CD8-positive, alpha-beta memory T cell (primary cell): ENCODE results near the gene ARID3C. TPM values are rescaled to one million over a fixed set of nuclear protein-coding genes. Genes with fewer than 3 reads are reported as not detected.

Source experiments
- CTCF ChIA-PET: fragments of 350-600 bp; sonication (Branson Sonifier 250); formaldehyde crosslinking; loops from one replicate; lab custom pipeline; 2021; ENCODE audit warnings: antibody characterized with exemption; lab: Charles Lee
- POLR2A ChIA-PET: fragments of 350-600 bp; sonication (Branson Sonifier 250); formaldehyde crosslinking; loops from one replicate; lab custom pipeline; 2021; ENCODE audit warnings: antibody characterized with exemption; lab: Charles Lee
- DNase-seq, 5 donors: peaks; one replicate each; pipeline versions ENCODE4 v3.0.0 to v3.0.0-alpha.2; 2020 to 2022; ENCODE audit warnings: mixed read lengths in 1 of 5
- H3K27ac ChIP-seq: one replicate; pipeline ENCODE4 v1.7.0; 2013; ENCODE audit warnings: low read depth, mild to moderate bottlenecking, low read length, moderate library complexity
- H3K27me3 ChIP-seq: 2 replicates; pipeline ENCODE4 v1.7.0; 2013; ENCODE audit warnings: low read length, mild to moderate bottlenecking; ENCODE audit not compliant: insufficient read depth, poor library complexity, severe bottlenecking
- H3K36me3 ChIP-seq: 2 replicates; pipeline ENCODE4 v1.7.0; 2013; ENCODE audit warnings: mild to moderate bottlenecking, low read length, moderate library complexity; ENCODE audit not compliant: insufficient read depth
- H3K4me1 ChIP-seq: 2 replicates; pipeline ENCODE4 v1.7.0; 2013; ENCODE audit warnings: mild to moderate bottlenecking, low read length, moderate library complexity; ENCODE audit not compliant: insufficient read depth
- H3K4me3 ChIP-seq: 2 replicates; pipeline ENCODE4 v1.7.0; 2013; ENCODE audit warnings: mild to moderate bottlenecking, low read length
- H3K9me3 ChIP-seq: 2 replicates; pipeline ENCODE4 v1.7.0; 2013; ENCODE audit warnings: mild to moderate bottlenecking, low read length
- H3K27ac Mint-ChIP-seq, 8 donors: one replicate each; pipeline ENCODE4 v1.8.0; 2020 to 2021; ENCODE audit warnings: mixed read lengths in 8 of 8, mild to moderate bottlenecking in 6 of 8, inconsistent platforms in 3 of 8, moderate library complexity in 3 of 8
- H3K27me3 Mint-ChIP-seq, 2 donors: one replicate each; pipeline ENCODE4 v1.8.0; 2020 to 2021; ENCODE audit warnings: mixed read lengths in 2 of 2, mild to moderate bottlenecking in 1 of 2, moderate library complexity in 1 of 2
- H3K36me3 Mint-ChIP-seq, 3 donors: one replicate each; pipeline ENCODE4 v1.8.0; 2020 to 2021; ENCODE audit warnings: mixed read lengths in 3 of 3, inconsistent platforms in 1 of 3, mild to moderate bottlenecking in 1 of 3
- H3K4me1 Mint-ChIP-seq, 3 donors: one replicate each; pipeline ENCODE4 v1.8.0; 2020 to 2021; ENCODE audit warnings: mixed read lengths in 3 of 3, inconsistent platforms in 1 of 3, mild to moderate bottlenecking in 1 of 3
- H3K4me3 Mint-ChIP-seq, 7 donors: one replicate each; pipeline ENCODE4 v1.8.0; 2020 to 2021; ENCODE audit warnings: mixed read lengths in 7 of 7, mild to moderate bottlenecking in 6 of 7, moderate library complexity in 4 of 7, inconsistent platforms in 2 of 7
- H3K9me3 Mint-ChIP-seq, 5 donors: one replicate each; pipeline ENCODE4 v1.8.0; 2020 to 2022; ENCODE audit warnings: mixed read lengths in 5 of 5, mild to moderate bottlenecking in 3 of 5, moderate library complexity in 2 of 5, inconsistent platforms in 1 of 5
- polyA plus RNA-seq: library from polyadenylated mRNA; unstranded; fragments of 300-500 nt; fragmentation: Illumina TruSeq; gene quantifications from one replicate; pipeline ENCODE4 v1.2.3, GENCODE V29; 2021
- total RNA-seq, 2 experiments: library from RNA; stranded (reverse); gene quantifications; one replicate each; pipeline ENCODE4 v1.2.3, GENCODE V29; 2021

Gene ARID3C
- total and polyA plus RNA-seq, 3 experiments from 2014 or later, result 0.22 to 0.44 TPM; not detected in 1

DNA sequence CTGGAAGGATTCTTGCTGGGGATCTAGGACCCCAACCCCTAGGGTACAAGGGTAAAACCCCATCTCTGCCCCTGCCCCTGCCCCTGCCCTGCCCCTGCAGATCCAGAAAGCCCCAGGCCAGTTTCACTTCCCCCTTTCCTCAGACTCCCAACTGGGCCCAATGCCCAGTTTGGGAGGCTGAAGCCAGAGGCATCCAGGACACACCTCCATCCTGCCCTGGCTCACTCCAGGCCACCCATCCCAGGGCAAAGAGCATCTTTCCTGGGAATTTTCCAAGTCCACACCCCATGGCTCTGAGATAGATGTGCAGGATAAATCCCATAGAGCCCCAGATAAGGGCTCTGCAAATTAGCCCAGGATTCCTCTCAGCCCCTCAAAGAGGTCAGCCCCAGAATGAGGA, 56.8 kb downstream of the ARID3C start:
- H3K4me3 ChIP-seq, result no peak overlapping the region
- no peaks in the 10 kb centered on the region for H3K36me3 ChIP-seq
- H3K4me3 Mint-ChIP-seq, result no peak overlapping the region
- ChIA-PET CTCF (no interaction called here), POLR2A (no interaction called here)
- DNase-seq, result no peak
- no peaks in the 10 kb centered on the region for H3K9me3 Mint-ChIP-seq
- peaks cover 2% of the 10 kb centered on the region for H3K27me3 ChIP-seq
- H3K4me1 ChIP-seq, result no peaks in the 10 kb centered on the region
- H3K27ac Mint-ChIP-seq, result no peak overlapping the region
- no peak overlapping the region for H3K27ac ChIP-seq
- peaks cover 0 to 4% (median 0%) of the 10 kb centered on the region in 3 donors for H3K4me1 Mint-ChIP-seq
- no peaks in the 10 kb centered on the region for H3K36me3 Mint-ChIP-seq
- H3K27me3 Mint-ChIP-seq, result peaks cover 22 to 58% of the 10 kb centered on the region in 2 donors
- no peaks in the 10 kb centered on the region for H3K9me3 ChIP-seq

DNA sequence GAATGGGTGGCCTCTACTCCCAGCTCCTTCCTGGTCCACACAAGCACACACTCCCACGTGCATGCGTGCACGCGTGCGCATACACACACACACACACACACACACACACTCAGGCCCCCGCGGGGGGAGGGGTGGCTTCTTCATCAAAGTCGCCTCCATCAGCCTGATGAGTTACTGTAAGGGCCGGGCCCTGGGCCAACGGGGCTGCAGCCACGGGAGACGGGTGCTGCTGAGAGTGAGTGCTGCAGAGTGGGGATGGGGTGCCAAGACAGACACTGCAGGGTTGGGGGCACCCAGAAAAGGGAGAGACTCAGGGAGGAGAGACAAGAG, 57.4 kb downstream of the ARID3C start:
- Mint-ChIP-seq H3K36me3 (no peaks in the 10 kb centered on the region), H3K27ac (no peak overlapping the region), H3K4me1 (peaks cover 0 to 2% (median 0%) of the 10 kb centered on the region in 3 donors), H3K9me3 (no peaks in the 10 kb centered on the region), H3K4me3 (no peak overlapping the region), H3K27me3 (peaks cover 23 to 61% of the 10 kb centered on the region in 2 donors)
- no peaks in the 10 kb centered on the region for H3K9me3 ChIP-seq
- H3K27ac ChIP-seq, result no peak overlapping the region
- peaks cover 2% of the 10 kb centered on the region for H3K27me3 ChIP-seq
- no peaks in the 10 kb centered on the region for H3K36me3 ChIP-seq
- H3K4me3 ChIP-seq, result no peak overlapping the region
- POLR2A ChIA-PET, result no interaction called here
- CTCF ChIA-PET, result no interaction called here
- H3K4me1 ChIP-seq, result no peaks in the 10 kb centered on the region
- no peak for DNase-seq

Other genes starting within 250 kb of the ARID3C start
- 10 to 100 TPM in 1 of 2 experiments, 1 to 10 TPM in 1; 9.4 to 10.5 TPM for gene FAM219A, start 170.5 kb downstream of the ARID3C start, total RNA-seq
- gene FAM219A, start 170.5 kb downstream of the ARID3C start, polyA plus RNA-seq, result 1.7 TPM
- not detected for gene DNAI1, start 170.3 kb downstream of the ARID3C start, total RNA-seq
- gene DNAI1, start 170.3 kb downstream of the ARID3C start, polyA plus RNA-seq, result not detected
- under 1 TPM; 0.35 to 0.39 TPM for gene ENHO, start 106.1 kb downstream of the ARID3C start, total RNA-seq
- not detected for gene ENHO, start 106.1 kb downstream of the ARID3C start, polyA plus RNA-seq
- gene CNTFR, start 39.3 kb downstream of the ARID3C start, total RNA-seq, result not detected
- not detected for gene CNTFR, start 39.3 kb downstream of the ARID3C start, polyA plus RNA-seq
- 10 to 100 TPM; 34.5 to 39.0 TPM for gene RPP25L, start 17.0 kb downstream of the ARID3C start, total RNA-seq
- gene RPP25L, start 17.0 kb downstream of the ARID3C start, polyA plus RNA-seq, result 35.9 TPM
- gene DCTN3, start 8.6 kb downstream of the ARID3C start, total RNA-seq, result 10 to 100 TPM; 83.3 to 83.4 TPM
- gene DCTN3, start 8.6 kb downstream of the ARID3C start, polyA plus RNA-seq, result 128 TPM
- gene SIGMAR1, start 8.7 kb upstream of the ARID3C start, total RNA-seq, result 100 to 1,000 TPM; 138 to 141 TPM
- 95.4 TPM for gene SIGMAR1, start 8.7 kb upstream of the ARID3C start, polyA plus RNA-seq
- 10 to 100 TPM; 41.7 to 43.0 TPM for gene GALT, start 17.6 kb upstream of the ARID3C start, total RNA-seq
- 42.8 TPM for gene GALT, start 17.6 kb upstream of the ARID3C start, polyA plus RNA-seq
- 10 to 100 TPM; 15.6 to 16.5 TPM for gene IL11RA, start 23.1 kb upstream of the ARID3C start, total RNA-seq
- gene IL11RA, start 23.1 kb upstream of the ARID3C start, polyA plus RNA-seq, result 5.3 TPM
- under 1 TPM; 0.35 to 0.39 TPM for gene CCL27, start 33.6 kb upstream of the ARID3C start, total RNA-seq
- not detected for gene CCL27, start 33.6 kb upstream of the ARID3C start, polyA plus RNA-seq
- not detected for gene CCL19, start 62.2 kb upstream of the ARID3C start, total RNA-seq
- not detected for gene CCL19, start 62.2 kb upstream of the ARID3C start, polyA plus RNA-seq
- gene CCL21, start 81.1 kb upstream of the ARID3C start, total RNA-seq, result not detected
- gene CCL21, start 81.1 kb upstream of the ARID3C start, polyA plus RNA-seq, result not detected